GM06990 (cell line): ENCODE data around the gene TNIK.

Experiments
- DNase-seq: peaks from one replicate; pipeline ENCODE4 v3.0.0-alpha.2; 2011; ENCODE audit not compliant: insufficient read length; ENCODE audit errors: extremely low read depth
- H3K27me3 ChIP-seq: replicated peaks from 2 replicates; pipeline ENCODE4 v1.6.0; 2011; ENCODE audit warnings: low read length; ENCODE audit not compliant: control insufficient read depth, insufficient read depth
- H3K36me3 ChIP-seq: 2 replicates; pipeline ENCODE4 v1.5.1; 2011; ENCODE audit warnings: low read length; ENCODE audit not compliant: control insufficient read depth, insufficient read depth
- H3K4me3 ChIP-seq: replicated peaks from 2 replicates; pipeline ENCODE4 v1.5.1; 2011; ENCODE audit warnings: low read depth, mild to moderate bottlenecking, control low read depth, low read length
- CTCF ChIP-seq: IDR thresholded peaks from 2 replicates; pipeline ENCODE4 v1.5.1; 2011; ENCODE audit warnings: low read length, control low read depth, mild to moderate bottlenecking, inconsistent platforms; ENCODE audit not compliant: insufficient read depth, poor library complexity, severe bottlenecking

TNIK gene

GRCh38 chr3:171257251-171258203 is 202.7 kb downstream of the TNIK start:
- peak; percentile 66 for DNase-seq
- Histone ChIP-seq H3K4me3 (no peak overlapping the region), H3K36me3 (no peaks in the 10 kb centered on the region), H3K27me3 (no peaks in the 10 kb centered on the region)
- no peak for TF ChIP-seq CTCF

GRCh38 chr3:171256445-171257250 is 203.6 kb downstream of the TNIK start:
- TF ChIP-seq CTCF = no peak
- DNase-seq = no peak
- Histone ChIP-seq H3K27me3 (no peaks in the 10 kb centered on the region), H3K36me3 (no peaks in the 10 kb centered on the region), H3K4me3 (no peak overlapping the region)

- no peak for TF ChIP-seq CTCF
- DNase-seq = peak; percentile 63
- no peaks in the 10 kb centered on the region for H3K27me3 ChIP-seq
- no peak overlapping the region for H3K4me3 ChIP-seq
- H3K36me3 ChIP-seq = no peaks in the 10 kb centered on the region
These were observed 204.9 kb downstream of the TNIK start for GRCh38 chr3:171255236-171255806.

- Histone ChIP-seq H3K27me3 (no peaks in the 10 kb centered on the region), H3K36me3 (no peaks in the 10 kb centered on the region), H3K4me3 (no peak overlapping the region)
- DNase-seq = no peak
- TF ChIP-seq CTCF = no peak
These were observed 205.9 kb downstream of the TNIK start for GRCh38 chr3:171254315-171254714.

GRCh38 chr3:171251835-171252234 is 208.4 kb downstream of the TNIK start:
- Histone ChIP-seq H3K4me3 (no peak overlapping the region), H3K36me3 (no peaks in the 10 kb centered on the region), H3K27me3 (no peaks in the 10 kb centered on the region)
- DNase-seq = no peak
- no peak for TF ChIP-seq CTCF
